ENCODE results near the gene WDR70.
"Not testable (repeated sequence)": the region's sequence is repeated elsewhere in the genome, so short reads cannot be mapped to it uniquely, and the experiment has no call there.

WDR70 gene

DNA sequence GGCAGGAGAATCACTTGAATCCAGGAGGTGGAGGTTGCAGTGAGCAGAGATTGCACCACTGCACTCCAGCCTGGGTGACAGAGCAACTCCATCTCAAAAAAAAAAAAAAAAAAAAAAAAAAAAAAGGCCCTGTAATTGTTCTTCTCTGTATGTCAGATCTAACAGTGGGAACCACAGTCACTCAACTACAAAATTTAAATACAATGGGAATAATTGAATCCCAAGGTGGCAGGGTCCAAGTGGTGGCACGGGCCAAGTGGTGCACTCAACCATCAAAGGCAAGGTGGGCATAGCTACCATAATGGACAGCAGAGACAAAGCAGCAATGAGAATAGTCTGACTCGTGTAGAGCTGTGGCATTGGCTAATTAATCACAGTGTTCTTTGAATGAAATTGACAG, 416.2 kb downstream of the WDR70 start:
- H3K4me3 ChIP-seq (ENCODE audit: low read length in 2 of 2); H3K9ac ChIP-seq (ENCODE audit: low read length in 2 of 2); H3K27ac ChIP-seq (ENCODE audit: low read length); H3K27me3 ChIP-seq (ENCODE audit: control insufficient read depth in 1 of 2, insufficient read depth in 2 of 2, low read length in 2 of 2); H3K4me1 ChIP-seq (ENCODE audit: control insufficient read depth, insufficient read depth, low read length); H3K36me3 ChIP-seq (ENCODE audit: control insufficient read depth in 2 of 2, insufficient read depth in 2 of 2, low read length in 2 of 2): not testable (repeated sequence)
- H3K9me3 ChIP-seq (ENCODE audit: control insufficient read depth in 2 of 2, low read length in 2 of 2) = peaks cover 3 to 12% of the 10 kb centered on the region in 2 donors

DNA sequence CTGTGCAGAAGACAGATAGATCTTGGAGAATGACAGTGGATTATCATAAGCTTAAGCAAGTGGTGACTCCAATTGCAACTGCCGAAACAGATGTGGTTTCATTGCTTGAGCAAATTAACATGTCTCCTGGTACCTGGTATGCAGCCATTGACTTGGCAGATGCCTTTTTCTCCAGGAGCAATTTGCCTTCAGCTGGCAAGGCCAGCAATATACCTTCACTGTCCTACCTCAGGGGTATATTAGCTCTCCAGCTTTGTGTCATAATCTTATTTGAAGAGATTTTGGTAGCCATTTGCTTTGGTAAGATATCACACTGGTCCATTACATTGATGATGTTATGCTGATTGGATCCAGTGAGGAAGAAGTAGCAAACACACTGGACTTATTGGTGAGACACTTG, 417.3 kb downstream of the WDR70 start:
- H3K36me3 ChIP-seq (ENCODE audit: control insufficient read depth in 2 of 2, insufficient read depth in 2 of 2, low read length in 2 of 2); H3K27ac ChIP-seq (ENCODE audit: low read length); H3K4me1 ChIP-seq (ENCODE audit: control insufficient read depth, insufficient read depth, low read length); H3K27me3 ChIP-seq (ENCODE audit: control insufficient read depth in 1 of 2, insufficient read depth in 2 of 2, low read length in 2 of 2); H3K4me3 ChIP-seq (ENCODE audit: low read length in 2 of 2); H3K9ac ChIP-seq (ENCODE audit: low read length in 2 of 2): not testable (repeated sequence)
- H3K9me3 ChIP-seq (ENCODE audit: control insufficient read depth in 2 of 2, low read length in 2 of 2) = peaks cover 3 to 12% of the 10 kb centered on the region in 2 donors

DNA sequence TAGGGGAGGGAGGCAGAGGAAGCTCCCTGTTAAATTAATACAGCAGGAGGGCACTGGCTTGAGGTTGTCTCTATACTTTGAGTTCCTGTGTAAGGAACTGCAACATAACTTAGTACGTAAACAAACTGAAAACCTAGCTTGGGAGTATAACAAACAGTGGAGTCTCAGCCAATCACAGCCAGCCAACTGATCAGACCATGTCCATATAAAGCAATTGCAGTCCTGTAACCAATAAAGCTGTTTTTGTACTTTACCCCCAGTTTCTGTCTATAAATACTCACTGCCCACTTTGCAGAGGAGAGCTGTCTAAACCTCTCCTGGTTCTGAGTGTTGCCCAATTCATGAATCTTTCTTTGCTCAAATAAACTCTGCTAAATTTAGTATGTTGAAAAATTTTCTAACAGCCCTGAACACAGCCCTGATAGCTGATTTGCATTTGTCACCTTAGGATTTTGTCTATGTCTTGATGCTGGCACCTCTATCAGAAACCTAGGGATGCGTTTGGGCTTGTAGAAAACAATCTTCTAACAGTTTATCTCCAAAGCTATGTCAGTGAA, 420.8 kb downstream of the WDR70 start:
- H3K4me3 ChIP-seq (ENCODE audit: low read length in 2 of 2) = no peak overlapping the region
- H3K9ac ChIP-seq (ENCODE audit: low read length in 2 of 2) = no peak overlapping the region
- no peaks in the 10 kb centered on the region for H3K36me3 ChIP-seq (ENCODE audit: control insufficient read depth in 2 of 2, insufficient read depth in 2 of 2, low read length in 2 of 2)
- H3K27me3 ChIP-seq (ENCODE audit: control insufficient read depth in 1 of 2, insufficient read depth in 2 of 2, low read length in 2 of 2) = no peaks in the 10 kb centered on the region
- H3K27ac ChIP-seq (ENCODE audit: low read length) = no peak overlapping the region
- H3K4me1 ChIP-seq (ENCODE audit: control insufficient read depth, insufficient read depth, low read length) = no peaks in the 10 kb centered on the region
- peaks cover 0 to 8% of the 10 kb centered on the region in 2 donors for H3K9me3 ChIP-seq (ENCODE audit: control insufficient read depth in 2 of 2, low read length in 2 of 2)

DNA sequence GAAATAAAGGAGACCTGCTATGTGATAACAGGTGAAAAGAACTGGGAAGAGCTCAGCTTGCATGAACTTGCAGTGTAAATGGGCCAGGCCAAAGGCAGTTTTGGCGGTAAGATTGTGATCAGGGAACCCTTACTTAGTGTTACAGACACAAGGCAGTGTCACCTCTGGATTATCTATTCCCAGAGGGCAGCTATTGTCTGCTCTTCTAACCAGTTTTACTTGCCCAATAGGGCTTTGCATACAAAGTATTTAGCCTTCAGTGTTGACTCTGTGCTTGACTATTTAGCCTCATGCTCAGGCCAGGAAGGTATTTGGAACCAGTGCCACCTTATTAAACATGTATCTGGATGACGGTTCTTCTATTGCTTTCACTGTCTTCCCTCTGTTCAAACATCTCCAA, 422.4 kb downstream of the WDR70 start:
- Histone ChIP-seq H3K27ac (ENCODE audit: low read length) (no peak overlapping the region), H3K9me3 (ENCODE audit: control insufficient read depth in 2 of 2, low read length in 2 of 2) (no peaks in the 10 kb centered on the region), H3K4me1 (ENCODE audit: control insufficient read depth, insufficient read depth, low read length) (no peaks in the 10 kb centered on the region), H3K36me3 (ENCODE audit: control insufficient read depth in 2 of 2, insufficient read depth in 2 of 2, low read length in 2 of 2) (no peaks in the 10 kb centered on the region), H3K27me3 (ENCODE audit: control insufficient read depth in 1 of 2, insufficient read depth in 2 of 2, low read length in 2 of 2) (no peaks in the 10 kb centered on the region), H3K4me3 (ENCODE audit: low read length in 2 of 2) (no peak overlapping the region), H3K9ac (ENCODE audit: low read length in 2 of 2) (no peak overlapping the region)
